Astrocyte of the cerebellum (primary cell): ENCODE measurements around the gene RNF157.

ENCODE experiments used
- DNase-seq: peaks from one replicate; pipeline ENCODE4 v3.0.0-alpha.2; 2011; ENCODE audit warnings: low read depth
- H3K4me3 ChIP-seq: 2 replicates; pipeline ENCODE4 v1.5.1; 2011; ENCODE audit warnings: mild to moderate bottlenecking, low read depth, low read length, moderate library complexity
- CTCF ChIP-seq: IDR thresholded peaks from 2 replicates; pipeline ENCODE4 v1.5.1; 2012; ENCODE audit warnings: low read length, low read depth, moderate library complexity, mild to moderate bottlenecking; ENCODE audit errors: missing control alignments
- in situ Hi-C: cut with HindIII; loops from 2 replicates; pipeline ENCODE4 v1.10.0; 2017; ENCODE audit warnings: low sequenced_read_pairs

Gene RNF157

GRCh38 chr17:76173474-76173873, 66.8 kb downstream of the RNF157 start:
- in situ Hi-C loops = no loop called here
- DNase-seq = no peak
- no peak overlapping the region for H3K4me3 ChIP-seq
- no peak for TF ChIP-seq CTCF

- in situ Hi-C loops = no loop called here
- no peak for TF ChIP-seq CTCF
These were observed 68.6 kb downstream of the RNF157 start for GRCh38 chr17:76171706-76172105.

GRCh38 chr17:76170114-76170513, 70.2 kb downstream of the RNF157 start:
- in situ Hi-C loops = no loop called here
- DNase-seq = no peak
- no peak overlapping the region for H3K4me3 ChIP-seq
- no peak for TF ChIP-seq CTCF

More at GRCh38 chr17:76171706-76172105, 68.6 kb downstream of the RNF157 start:
- no peak for DNase-seq
- H3K4me3 ChIP-seq = no peak overlapping the region

- in situ Hi-C loops = no loop called here
These were observed 73.4 kb downstream of the RNF157 start for GRCh38 chr17:76166906-76167305.

GRCh38 chr17:76166168-76166567, 74.1 kb downstream of the RNF157 start:
- no peak overlapping the region for H3K4me3 ChIP-seq
- no peak for TF ChIP-seq CTCF
- DNase-seq = no peak
- in situ Hi-C loops = no loop called here

More at GRCh38 chr17:76166906-76167305, 73.4 kb downstream of the RNF157 start:
- H3K4me3 ChIP-seq = no peak overlapping the region
- DNase-seq = no peak
- no peak for TF ChIP-seq CTCF

GRCh38 chr17:76164331-76164730, 76.0 kb downstream of the RNF157 start:
- in situ Hi-C loops = no loop called here
- DNase-seq = no peak
- no peak for TF ChIP-seq CTCF
- no peak overlapping the region for H3K4me3 ChIP-seq

- no peak overlapping the region for H3K4me3 ChIP-seq
- TF ChIP-seq CTCF = no peak
- in situ Hi-C loops = no loop called here
- DNase-seq = no peak
These were observed 76.4 kb downstream of the RNF157 start for GRCh38 chr17:76163919-76164318.
